ENCODE results near the gene ENTREP1.

GRCh38 chr9:69334317-69334716 lies 9.3 kb downstream of the ENTREP1 start:
- TF ChIP-seq, protein P1, sequence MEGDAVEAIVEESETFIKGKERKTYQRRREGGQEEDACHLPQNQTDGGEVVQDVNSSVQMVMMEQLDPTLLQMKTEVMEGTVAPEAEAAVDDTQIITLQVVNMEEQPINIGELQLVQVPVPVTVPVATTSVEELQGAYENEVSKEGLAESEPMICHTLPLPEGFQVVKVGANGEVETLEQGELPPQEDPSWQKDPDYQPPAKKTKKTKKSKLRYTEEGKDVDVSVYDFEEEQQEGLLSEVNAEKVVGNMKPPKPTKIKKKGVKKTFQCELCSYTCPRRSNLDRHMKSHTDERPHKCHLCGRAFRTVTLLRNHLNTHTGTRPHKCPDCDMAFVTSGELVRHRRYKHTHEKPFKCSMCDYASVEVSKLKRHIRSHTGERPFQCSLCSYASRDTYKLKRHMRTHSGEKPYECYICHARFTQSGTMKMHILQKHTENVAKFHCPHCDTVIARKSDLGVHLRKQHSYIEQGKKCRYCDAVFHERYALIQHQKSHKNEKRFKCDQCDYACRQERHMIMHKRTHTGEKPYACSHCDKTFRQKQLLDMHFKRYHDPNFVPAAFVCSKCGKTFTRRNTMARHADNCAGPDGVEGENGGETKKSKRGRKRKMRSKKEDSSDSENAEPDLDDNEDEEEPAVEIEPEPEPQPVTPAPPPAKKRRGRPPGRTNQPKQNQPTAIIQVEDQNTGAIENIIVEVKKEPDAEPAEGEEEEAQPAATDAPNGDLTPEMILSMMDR (IDR thresholded peaks at IDR 0.05): no peak
- no peak for TF ChIP-seq ZFX (IDR thresholded peaks at IDR 0.05; ENCODE audit: borderline replicate concordance)

Measured in 22Rv1 (cell line).